SK-MEL-5 (cell line): ENCODE results near the gene PTPN18. TPM values are rescaled to one million over a fixed set of nuclear protein-coding genes. Genes with fewer than 3 reads are reported as not detected.
A peak's percentile ranks its signal among the peaks of the same experiment; 100 is the strongest.
"Not testable (repeated sequence)": the region's sequence is repeated elsewhere in the genome, so short reads cannot be mapped to it uniquely, and the experiment has no call there.

Experiments
- DNase-seq: peaks from one replicate; pipeline ENCODE4 v3.0.0-alpha.2; 2016; ENCODE audit warnings: low read depth, low spot score
- in situ Hi-C: cut with HindIII; loops from 2 replicates; pipeline ENCODE4 v1.10.0; 2016; ENCODE audit warnings: low sequenced_read_pairs, high pct_unique_total_duplicates, low pct_unique_long_range_greater_than_20kb
- polyA plus RNA-seq, 2 experiments: library from polyadenylated mRNA; depleted of rRNA; stranded (reverse); fragments of >200 nt; gene quantifications; 2 replicates each; pipeline ENCODE4 v1.2.3, GENCODE V29; 2015
- total RNA-seq: library from RNA; depleted of rRNA; stranded (reverse); fragments of >200 nt; shearing (Covaris generic); gene quantifications from 2 replicates; pipeline ENCODE4 v1.2.3, GENCODE V29; 2014; rRNA removed

PTPN18 gene, protein sequence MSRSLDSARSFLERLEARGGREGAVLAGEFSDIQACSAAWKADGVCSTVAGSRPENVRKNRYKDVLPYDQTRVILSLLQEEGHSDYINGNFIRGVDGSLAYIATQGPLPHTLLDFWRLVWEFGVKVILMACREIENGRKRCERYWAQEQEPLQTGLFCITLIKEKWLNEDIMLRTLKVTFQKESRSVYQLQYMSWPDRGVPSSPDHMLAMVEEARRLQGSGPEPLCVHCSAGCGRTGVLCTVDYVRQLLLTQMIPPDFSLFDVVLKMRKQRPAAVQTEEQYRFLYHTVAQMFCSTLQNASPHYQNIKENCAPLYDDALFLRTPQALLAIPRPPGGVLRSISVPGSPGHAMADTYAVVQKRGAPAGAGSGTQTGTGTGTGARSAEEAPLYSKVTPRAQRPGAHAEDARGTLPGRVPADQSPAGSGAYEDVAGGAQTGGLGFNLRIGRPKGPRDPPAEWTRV
- 17.2 and 19.3 TPM in 2 replicates for total RNA-seq
- 41.1 and 53.4 TPM in 2 replicates for polyA plus RNA-seq (2015; cell fraction: cytosol; rRNA removed)
- 140 and 168 TPM in 2 replicates for polyA plus RNA-seq (2015; cell fraction: nucleus; rRNA removed)

DNA sequence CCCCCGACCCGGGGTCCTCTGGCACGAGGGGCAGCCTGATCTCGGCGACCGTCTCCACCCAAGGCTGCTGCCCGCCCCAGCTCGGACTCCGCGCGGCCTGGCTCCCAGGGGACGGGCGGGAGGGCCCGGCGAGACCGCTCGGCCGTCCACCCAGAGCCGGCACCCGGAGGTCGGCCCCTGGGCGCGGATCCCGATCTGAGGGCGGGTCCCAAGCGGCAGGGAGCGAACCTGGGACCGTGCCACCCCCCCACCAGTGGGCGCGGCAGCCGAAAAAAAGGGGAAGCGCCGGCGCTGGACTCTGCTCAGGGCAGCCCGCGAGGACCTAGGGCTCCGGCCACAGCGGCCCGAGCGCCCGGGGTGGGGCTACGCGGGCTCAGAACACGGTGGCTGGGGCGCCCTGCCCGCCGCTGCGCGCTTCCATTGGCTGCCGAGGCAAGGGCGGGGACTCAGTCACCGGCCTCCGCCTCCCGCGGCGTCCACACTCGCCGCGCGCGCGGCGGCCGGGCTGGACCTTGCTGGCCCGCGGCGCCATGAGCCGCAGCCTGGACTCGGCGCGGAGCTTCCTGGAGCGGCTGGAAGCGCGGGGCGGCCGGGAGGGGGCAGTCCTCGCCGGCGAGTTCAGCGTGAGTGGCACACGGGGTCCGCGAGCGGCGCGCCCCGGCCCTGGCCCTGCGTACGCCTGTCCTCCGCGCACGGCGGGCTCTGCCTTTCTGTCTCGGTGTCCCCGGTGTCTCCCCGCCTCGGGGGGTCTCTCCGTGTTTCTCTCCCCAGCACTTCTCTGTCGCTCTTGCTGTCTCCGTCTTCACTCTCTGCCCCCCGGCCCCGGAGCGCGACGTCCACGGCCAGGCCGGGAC lies at the start of gene PTPN18:
PTPN18 (plus strand) TSS at position 479 of the 854 bp plus-strand sequence; CDS start at position 531, 52 bp downstream.
- in situ Hi-C loops, result no loop called here
- DNase-seq, result peak; percentile 82

DNA sequence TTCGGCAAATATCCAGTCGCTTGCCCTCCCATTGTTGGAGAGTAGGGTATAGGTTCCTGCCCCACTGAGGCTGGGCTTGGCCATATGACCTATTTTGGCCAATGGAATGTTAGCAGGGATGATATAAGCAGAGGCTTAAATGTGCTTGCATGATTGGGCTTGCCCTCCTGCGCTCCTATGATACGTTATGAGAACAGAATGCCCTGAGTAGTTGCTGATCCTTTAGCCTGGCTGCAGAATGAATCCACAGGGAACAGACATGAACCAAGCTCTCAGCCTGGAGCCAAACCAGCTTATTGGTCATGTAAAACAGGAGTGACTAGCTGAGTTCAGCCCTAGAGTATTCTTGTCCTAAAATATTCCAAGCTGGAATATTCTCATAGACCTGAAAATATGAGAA lies 48.0 kb upstream of the PTPN18 start:
- in situ Hi-C loops, result no loop called here
- no peak for DNase-seq

DNA sequence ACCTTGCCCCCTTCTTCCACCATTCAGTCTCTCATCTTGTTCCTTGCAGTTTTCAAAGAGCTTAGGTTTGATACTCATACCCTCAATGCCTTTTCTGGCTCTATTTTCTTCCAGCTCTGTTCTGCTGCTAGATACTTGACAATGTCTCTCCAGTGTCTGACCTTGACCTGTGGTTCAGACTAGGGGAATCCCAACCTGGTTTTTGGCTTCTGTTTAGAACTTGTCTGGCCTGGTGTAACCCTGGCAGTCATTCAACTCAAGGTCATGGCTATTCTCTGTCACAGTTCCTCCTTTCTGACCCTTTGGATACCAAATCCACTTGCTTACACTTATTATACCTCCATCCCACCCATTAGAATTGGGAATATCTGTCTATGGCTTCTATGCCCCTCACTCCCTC lies 45.0 kb upstream of the PTPN18 start:
- no peak for DNase-seq

DNA sequence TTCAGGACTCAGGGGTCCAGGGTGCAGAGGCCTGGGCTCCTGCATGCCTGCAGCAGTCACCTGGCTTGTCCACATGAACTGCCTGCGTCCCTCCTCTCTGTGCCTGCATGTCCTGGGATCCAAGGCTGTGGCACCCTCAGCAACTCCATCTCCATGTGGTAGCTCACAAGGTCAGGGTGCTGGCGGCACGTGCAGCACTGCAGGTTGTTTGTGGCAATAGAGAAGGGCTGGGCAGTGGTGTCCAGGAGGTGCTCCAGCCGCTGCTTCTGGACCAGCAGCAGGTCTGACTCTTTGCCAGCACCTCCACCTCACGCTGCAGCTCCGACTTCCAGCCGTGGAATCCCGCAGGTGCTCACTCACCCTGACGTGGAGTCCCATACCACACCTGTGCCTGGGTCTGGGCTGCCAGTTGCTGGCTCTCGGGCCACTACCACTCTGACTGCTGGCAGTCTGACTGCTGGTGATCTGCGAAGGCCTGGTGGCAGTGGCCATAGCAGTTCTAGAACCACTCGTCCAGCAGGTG lies 42.0 kb upstream of the PTPN18 start:
- no peak for DNase-seq
- in situ Hi-C loops, result no loop called here

More for the DNA sequence above, 45.0 kb upstream of the PTPN18 start:
- in situ Hi-C loops, result no loop called here

DNA sequence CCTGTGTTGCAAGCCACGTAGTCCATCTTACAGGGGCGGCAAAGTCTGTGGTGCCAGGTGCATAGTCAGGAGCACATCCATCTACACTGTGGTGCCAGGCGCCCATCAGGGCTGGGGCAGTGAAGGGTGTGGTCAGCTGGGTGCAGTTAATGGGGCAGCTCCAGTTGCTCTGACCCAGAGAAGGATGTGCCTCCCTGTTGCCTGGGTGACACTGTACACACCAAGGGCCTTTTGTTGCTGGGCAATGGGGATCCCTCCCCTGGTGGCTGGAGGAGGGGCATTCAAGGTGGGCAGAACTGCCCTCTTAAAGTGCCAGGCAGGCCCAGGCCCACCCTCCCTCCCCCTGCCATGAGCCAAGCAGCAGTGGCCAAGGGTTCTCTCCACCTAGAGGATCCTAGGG lies 41.5 kb upstream of the PTPN18 start:
- DNase-seq, result no peak
- in situ Hi-C loops, result no loop called here

DNA sequence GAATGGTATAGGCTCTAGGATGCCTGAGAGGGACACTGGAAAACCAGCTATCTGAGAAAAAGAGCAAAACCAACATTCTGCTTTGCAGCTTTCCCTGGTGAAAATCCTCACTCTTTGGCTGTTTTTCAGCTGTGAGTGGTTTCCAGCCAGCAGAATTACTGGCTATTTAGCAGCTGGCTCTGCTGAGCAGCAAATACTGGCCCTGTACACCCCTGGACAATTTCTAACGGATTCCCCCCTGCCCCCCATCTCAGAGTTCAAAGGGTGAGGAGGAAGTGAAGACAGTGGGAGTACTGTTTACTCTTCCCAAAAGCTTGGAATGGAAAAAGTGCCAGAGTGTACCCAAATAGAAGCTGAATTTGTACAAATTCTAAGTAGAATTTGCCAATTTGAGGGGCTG lies 39.3 kb upstream of the PTPN18 start:
- in situ Hi-C loops, result no loop called here
- no peak for DNase-seq

DNA sequence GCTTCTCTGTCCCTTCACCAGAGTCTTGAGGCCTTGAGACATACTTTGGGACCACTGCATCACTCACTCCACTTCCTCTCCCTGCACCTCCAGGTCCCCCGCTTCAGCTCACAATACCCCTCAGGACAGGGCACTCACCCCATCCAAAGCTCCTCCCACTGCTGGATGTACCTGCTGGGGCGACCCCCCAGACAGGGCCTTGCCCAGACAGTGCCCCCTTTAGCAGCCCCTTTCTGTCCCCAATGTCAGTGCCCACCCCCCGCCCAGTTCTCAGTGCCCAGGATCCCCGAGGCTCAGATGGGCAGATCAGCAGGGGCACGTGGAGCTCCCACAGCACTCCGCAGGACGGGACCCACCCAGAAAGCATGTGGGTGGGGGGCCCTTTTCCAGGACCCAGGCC lies 37.0 kb upstream of the PTPN18 start:
- in situ Hi-C loops, result no loop called here
- DNase-seq, result no peak

DNA sequence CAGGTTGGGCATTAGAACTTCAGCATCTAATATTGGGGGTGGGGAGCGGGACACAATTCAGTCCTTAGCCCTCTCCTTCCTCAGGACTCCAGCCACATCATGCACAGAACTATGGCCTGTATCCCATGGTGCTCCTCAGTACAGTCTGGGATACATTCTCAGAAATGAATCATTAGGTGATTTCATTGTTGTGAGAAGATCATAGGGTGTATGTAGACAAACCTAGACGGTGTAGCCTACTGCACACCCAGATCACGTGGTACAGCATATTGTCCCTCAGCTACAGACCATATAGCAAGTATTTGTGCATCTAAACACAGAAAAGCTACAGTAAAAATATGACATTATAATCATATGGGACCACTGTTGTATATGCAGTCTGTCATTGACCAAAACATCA lies 36.3 kb upstream of the PTPN18 start:
- no peak for DNase-seq
- in situ Hi-C loops, result no loop called here

DNA sequence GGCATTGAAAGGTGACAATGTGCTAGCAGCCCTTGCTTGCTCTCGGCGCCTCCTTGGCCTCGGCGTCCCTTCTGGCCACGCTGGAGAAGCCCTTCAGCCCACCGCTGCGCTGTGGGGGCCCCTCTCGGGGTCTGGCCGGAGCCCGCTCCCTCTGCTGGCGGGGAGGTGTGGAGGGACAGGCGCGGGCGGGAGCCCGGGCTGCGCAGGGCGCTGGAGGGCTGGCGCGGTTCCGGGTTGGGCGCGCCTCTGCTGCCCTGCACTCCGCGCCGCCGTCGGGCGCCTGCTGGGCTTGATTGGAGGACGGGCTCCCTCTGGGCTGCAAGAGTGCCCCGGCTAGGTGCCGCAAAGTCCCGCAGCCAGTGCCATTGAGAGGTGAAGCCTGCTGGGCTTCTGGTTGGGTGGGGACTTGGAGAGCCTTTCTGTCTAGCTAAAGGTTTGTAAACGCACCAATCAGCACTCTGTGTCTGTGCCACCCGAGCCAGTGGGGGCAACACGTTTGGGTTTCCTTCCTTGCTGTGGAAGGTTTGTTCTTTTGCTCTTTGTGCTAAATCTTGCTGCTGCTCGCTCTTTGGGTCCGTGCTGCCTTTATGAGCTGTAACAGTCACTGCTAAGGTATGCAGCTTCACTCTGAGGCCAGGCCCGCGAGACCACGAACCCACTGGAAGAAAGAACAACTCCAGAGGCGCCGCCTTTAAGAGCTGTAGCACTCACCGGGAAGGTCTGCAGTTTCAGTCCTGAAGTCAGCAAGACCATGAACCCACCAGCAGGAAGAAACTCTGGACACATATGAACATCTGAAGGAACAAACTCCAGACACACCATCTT lies 27.9 kb upstream of the PTPN18 start:
- no peak for DNase-seq
- in situ Hi-C loops, result no loop called here

DNA sequence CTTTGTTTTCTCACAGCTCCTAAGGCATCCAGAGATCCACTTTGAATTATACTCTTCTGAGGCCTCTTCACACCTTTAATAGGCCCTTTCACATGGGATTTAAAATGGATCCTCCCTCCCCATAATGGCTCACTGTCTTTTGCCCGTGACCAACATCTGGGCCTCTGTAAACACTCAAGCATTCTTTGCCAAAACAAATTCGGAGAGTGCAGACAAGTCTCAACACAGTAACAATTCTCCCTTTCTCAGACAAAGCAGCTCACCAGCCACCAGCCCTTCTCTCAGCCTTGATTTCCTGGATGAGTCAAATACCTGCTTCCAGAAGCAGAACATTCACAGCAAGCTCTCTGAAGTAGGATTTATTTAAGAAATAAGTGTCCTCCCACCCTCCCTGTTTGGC lies 27.1 kb upstream of the PTPN18 start:
- DNase-seq, result peak; percentile 5
- in situ Hi-C loops, result no loop called here

DNA sequence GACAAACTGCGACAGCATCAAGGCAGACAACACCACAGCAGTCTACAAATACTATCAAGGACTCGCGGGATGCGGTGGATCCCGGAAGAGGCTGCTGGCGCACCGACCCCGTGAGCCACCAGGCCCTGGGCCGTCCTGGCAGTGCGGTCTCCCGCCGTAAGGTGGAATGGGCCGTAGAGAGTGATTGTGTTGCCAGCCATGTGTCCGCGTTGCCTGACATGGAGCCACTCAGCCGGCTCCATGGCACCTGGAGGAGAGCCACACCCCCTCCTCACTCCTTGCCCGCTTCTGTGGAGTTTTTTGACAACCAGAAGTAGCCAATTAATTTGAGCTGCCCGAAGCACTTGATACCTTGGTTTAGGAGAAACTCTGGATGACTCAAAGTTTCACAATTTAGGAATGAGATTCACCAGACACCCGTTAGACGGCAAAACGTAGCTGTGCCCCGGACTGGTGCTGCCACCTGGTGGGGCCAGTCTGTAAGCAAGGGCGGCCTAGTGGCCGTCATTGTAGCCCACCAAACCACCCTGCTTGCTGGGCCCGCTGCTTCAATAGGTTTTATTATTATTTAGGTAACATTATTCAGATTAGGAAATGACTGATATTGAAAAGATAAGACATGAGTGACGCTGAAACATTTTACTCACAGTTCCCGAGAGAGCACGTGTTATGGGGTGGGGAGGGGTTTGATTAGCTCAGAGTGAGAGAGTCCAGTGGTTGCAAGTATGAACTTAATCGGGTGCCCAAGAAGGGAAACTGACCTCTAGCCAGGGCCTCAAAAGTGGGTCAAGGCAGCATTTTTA lies 23.4 kb upstream of the PTPN18 start:
- in situ Hi-C loops, result no loop called here
- DNase-seq, result peak; percentile 72

DNA sequence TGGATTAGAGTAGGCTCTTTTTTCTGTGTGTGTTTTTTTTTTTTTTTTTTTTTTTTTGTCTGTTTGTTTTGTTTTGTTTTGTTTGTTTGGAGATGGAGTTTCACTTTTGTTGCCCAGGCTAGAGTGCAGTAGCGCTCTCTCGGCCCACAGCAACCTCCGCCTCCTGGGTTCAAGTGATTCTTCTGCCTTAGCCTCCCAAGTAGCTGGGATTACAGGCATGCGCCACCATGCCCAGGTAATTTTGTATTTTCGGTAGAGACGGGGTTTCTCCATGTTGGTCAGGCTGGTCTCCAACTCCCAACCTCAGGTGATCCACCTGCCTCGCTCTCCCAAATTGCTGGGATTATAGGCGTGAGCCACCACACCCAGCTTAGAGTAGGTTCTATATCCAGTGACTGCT lies 22.6 kb upstream of the PTPN18 start:
- in situ Hi-C loops, DNase-seq: not testable (repeated sequence)

DNA sequence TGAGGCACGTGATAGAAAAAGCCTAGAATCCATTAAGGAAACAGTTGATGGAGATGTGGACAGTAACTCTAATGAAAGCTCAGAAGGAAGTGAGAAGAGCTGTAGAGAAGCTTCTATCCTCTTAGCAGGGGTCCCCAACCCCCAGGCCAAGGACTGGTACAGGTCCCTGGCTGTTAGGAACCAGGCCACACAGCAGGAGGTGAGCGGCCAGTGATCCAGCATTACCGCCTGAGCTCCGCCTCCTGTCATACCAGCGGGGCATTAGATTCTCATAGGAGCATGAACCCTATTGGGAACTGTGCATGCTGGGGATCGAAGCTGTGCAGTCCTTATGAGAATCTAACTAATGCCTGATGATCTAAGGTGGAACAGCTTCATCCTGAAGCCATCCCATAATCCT lies 21.8 kb upstream of the PTPN18 start:
- no peak for DNase-seq
- in situ Hi-C loops, result no loop called here

DNA sequence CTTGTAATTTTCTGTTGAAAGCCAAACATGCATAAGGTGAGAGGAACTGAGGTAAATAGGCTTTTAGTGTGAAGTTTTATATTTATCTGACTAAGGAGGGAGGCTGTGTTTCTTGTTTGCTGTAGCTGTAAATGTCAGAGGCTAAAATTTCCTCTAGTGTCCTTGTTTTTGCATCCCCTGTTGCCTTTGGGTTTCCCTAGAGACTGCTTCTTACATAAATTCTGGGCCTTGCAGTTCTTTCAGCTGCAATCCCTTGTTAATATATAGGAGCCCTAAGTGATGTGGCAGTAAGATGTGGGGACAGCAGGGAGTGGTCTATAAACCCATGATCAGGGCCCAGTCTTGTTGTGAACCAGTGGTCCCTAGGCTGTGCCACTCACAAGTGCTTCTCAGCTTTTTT lies 20.6 kb upstream of the PTPN18 start:
- no peak for DNase-seq
- in situ Hi-C loops, result no loop called here

DNA sequence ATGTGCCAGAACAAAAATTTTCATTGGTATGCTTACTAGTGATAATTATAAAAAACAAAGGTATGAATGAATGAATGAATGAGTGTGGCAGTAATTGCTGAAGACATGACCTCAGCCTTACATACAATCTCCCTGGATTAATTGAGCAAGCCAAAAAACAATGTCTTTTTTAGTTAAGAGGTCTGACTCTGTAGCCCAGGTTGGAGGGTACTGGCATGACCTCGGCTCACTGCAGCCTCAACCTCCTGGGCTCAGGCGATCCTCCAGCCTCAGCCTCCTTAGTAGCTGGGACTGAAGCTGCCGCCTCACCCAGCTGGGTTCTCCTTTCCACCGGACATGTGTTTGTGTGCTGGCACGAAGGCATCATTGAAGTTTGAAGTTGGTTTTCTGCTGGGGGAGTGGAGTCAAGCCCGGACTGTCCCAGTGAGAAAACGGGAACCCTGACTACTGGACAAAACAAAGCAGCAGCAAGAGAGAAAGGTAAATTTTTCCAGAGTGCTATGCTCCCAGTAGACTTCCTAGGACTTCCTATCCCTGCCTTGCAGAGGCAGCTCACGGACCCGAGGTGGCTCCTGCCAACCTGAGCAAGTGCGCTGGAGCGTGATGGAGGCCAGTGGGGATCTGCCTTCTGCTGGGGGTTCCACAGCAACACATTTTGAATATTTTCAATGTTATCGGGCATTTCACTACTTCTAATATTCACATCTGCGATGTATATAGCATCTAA lies 19.5 kb upstream of the PTPN18 start:
- in situ Hi-C loops, result no loop called here
- no peak for DNase-seq
